Tibial artery (tissue), 4 donors: Measurements from ENCODE around the gene FEN1.
A peak's percentile ranks its signal among the peaks of the same experiment; 100 is the strongest.

Source experiments
- DNase-seq, 2 donors: peaks; one replicate each; pipeline ENCODE4 v3.0.0-alpha.2; 2019
- H3K27ac ChIP-seq, 2 donors: fragments of 200-600 bp; sonication (generic) in 1 of 2; 1 replicate in 1 of 2; 2 replicates in 1 of 2; pipeline ENCODE4 v1.5.1; 2018 to 2019; ENCODE audit warnings: mild to moderate bottlenecking in 1 of 2
- H3K27me3 ChIP-seq, 2 donors: fragments of 200-600 bp; sonication (generic) in 1 of 2; one replicate each; pipeline versions ENCODE4 v1.5.1 to v1.6.0; 2016 to 2019
- H3K36me3 ChIP-seq, 3 donors: fragments of 200-600 bp; sonication (generic) in 2 of 3; one replicate each; pipeline ENCODE4 v1.5.1; 2016 to 2019; ENCODE audit warnings: mild to moderate bottlenecking in 2 of 3
- H3K4me1 ChIP-seq, 4 donors: fragments of 200-600 bp; sonication (generic) in 2 of 4; 1 replicate in 3 of 4; 2 replicates in 1 of 4; pipeline ENCODE4 v1.5.1; 2016 to 2019
- H3K4me3 ChIP-seq, 2 donors: fragments of 200-600 bp; sonication (generic) in 1 of 2; 1 replicate in 1 of 2; 2 replicates in 1 of 2; pipeline ENCODE4 v1.5.1; 2018 to 2019; ENCODE audit warnings: mild to moderate bottlenecking in 2 of 2
- H3K9me3 ChIP-seq, 3 donors: fragments of 200-600 bp; sonication (generic) in 1 of 3; one replicate each; pipeline ENCODE4 v1.5.1; 2016 to 2019
- intact Hi-C: fragments of 100-400 bp; cut with DNase I; formaldehyde crosslinking; loops from one replicate; pipeline ENCODE4 v1.15.0; 2023; ENCODE audit warnings: low total_unique reads
- TF ChIP-seq, protein P1 (sequence below), 2 experiments: fragments of 200-600 bp in 1 of 2; fragments of 450-650 bp in 1 of 2; IDR thresholded peaks; one replicate each; pipeline ENCODE4 v1.5.1; 2017 to 2019; ENCODE audit warnings: antibody characterized with exemption in 2 of 2, mild to moderate bottlenecking in 1 of 2, moderate library complexity in 1 of 2

Gene FEN1

DNA sequence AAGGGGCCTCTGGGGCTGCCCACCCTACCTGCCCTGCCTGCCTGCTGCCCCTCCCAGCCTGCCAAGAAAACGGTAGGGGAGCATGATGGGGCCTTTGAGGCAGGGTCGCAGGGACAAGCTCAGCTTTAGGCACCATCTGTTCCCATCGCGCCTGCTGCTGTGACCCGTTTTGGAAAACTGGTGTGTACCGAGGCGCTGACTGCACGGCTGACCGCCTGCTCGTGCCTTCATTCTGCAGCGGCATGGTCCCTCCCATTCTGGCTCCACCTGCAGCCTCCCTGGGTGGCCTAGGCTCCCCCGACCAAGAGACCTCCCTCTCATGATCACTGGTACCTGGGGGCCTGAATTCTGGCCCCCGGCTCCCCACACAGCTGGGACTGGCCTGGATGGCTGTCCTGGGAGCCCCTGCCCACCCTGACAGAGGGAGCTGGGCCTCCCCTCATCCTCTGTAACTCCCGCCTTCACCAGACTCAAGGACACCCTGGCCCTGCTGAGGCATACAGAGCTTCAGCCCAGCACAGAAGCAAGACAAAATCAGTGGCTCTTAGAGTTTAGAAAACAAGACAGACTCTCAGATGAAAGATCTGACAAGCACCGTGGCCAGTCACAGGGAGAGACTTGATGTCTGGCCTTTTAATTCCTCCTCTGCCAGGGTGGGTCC, 46.8 kb upstream of the FEN1 start:
- Histone ChIP-seq H3K4me1 (peaks cover 0 to 5% (median 0%) of the 10 kb centered on the region in 4 donors), H3K9me3 (no peaks in the 10 kb centered on the region), H3K36me3 (peaks cover 0 to 34% (median 7%) of the 10 kb centered on the region in 3 donors), H3K4me3 (no peak overlapping the region), H3K27me3 (peaks cover 0 to 18% of the 10 kb centered on the region in 2 donors), H3K27ac (no peak overlapping the region)
- DNase-seq: no peak
- TF ChIP-seq, protein P1, sequence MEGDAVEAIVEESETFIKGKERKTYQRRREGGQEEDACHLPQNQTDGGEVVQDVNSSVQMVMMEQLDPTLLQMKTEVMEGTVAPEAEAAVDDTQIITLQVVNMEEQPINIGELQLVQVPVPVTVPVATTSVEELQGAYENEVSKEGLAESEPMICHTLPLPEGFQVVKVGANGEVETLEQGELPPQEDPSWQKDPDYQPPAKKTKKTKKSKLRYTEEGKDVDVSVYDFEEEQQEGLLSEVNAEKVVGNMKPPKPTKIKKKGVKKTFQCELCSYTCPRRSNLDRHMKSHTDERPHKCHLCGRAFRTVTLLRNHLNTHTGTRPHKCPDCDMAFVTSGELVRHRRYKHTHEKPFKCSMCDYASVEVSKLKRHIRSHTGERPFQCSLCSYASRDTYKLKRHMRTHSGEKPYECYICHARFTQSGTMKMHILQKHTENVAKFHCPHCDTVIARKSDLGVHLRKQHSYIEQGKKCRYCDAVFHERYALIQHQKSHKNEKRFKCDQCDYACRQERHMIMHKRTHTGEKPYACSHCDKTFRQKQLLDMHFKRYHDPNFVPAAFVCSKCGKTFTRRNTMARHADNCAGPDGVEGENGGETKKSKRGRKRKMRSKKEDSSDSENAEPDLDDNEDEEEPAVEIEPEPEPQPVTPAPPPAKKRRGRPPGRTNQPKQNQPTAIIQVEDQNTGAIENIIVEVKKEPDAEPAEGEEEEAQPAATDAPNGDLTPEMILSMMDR (IDR thresholded peaks at IDR 0.05): no peak
- intact Hi-C loops: no loop called here

DNA sequence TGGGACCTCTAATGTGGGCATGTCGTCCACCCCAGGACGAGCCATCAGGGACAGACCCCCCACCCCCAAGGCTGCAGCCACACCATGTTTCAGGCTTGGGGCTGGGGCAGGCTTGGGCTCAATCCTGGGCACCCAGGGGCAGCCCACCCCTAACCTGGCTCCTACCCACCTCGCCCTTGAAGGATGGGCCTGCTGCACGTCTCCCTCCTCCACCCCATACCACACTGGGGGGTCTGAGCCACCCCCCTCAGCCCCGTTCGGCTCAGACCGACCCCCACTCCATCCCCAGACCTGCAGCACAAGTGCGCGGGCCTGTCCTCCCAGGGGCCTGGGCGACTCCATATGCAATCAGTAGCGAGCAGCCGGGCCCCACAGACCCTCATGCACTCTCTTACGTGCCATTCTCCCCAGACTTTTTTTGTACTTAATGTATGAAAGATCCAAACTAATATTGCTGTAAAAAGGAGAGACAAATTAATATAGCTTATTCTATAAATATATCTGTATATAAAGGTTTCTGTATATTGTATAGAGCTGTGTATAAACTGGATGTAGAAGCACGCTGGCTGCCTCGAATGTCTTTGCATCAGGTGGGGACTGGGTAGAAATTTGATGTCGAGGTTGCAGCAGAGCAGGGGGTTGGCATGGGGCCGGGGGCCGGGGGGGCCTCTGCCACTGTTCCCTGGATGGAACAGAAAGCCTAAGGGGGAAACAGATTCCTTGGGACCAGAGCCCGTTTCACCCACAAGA, 46.1 kb upstream of the FEN1 start:
- Histone ChIP-seq H3K27ac (no peak overlapping the region), H3K27me3 (peaks cover 0 to 23% of the 10 kb centered on the region in 2 donors), H3K4me1 (peaks cover 0 to 5% (median 0%) of the 10 kb centered on the region in 4 donors), H3K4me3 (no peak overlapping the region), H3K9me3 (no peaks in the 10 kb centered on the region), H3K36me3 (peaks cover 0 to 29% (median 7%) of the 10 kb centered on the region in 3 donors)
- intact Hi-C loops: no loop called here
- TF ChIP-seq, protein P1 (IDR thresholded peaks at IDR 0.05): no peak
- no peak for DNase-seq

DNA sequence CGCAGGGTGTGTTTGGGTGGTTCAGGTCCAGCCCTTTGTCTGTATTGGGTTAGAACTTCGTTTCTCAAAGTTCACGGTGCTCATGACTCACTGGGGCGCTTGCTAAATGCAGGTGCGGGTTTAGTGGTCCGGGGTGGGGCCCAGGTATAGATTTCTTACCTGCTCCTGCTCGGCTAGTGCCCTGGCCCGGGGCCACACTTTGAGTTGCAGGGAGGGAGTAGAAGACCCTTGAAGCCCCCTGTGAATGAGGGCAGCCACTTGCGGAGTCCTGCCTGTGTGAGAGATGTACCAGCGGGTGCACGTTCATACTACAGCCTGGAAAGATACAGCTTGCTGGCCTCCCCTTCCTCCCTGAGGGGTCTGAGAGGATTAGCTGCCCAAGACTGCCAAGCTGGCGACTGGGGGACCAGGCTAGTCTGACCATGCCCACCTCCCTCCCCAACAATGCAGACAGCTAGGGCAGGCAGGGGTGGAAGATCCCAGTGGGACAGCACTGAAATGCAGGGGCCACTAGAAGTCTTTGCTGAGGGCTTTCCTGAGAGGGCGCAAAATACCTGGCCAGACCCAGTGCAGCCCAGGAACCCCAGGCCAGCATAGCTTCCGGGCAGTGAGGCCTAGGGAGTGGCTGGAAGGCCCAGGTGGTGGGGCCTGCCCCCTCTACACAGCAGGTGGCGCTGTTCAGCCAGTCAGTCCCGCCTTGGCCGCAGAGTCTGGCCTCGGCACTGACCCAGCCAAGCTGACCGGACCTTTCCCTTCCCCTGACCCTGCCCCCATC, 45.3 kb upstream of the FEN1 start:
- no peaks in the 10 kb centered on the region for H3K9me3 ChIP-seq
- H3K4me3 ChIP-seq: no peak overlapping the region
- TF ChIP-seq, protein P1 (IDR thresholded peaks at IDR 0.05): peak; percentile 69 to 76
- no peak overlapping the region for H3K27ac ChIP-seq
- H3K36me3 ChIP-seq: peaks cover 0 to 21% (median 7%) of the 10 kb centered on the region in 3 donors
- DNase-seq: peak; percentile 65 to 82
- peaks cover 0 to 9% (median 2%) of the 10 kb centered on the region in 4 donors for H3K4me1 ChIP-seq
- H3K27me3 ChIP-seq: peaks cover 0 to 29% of the 10 kb centered on the region in 2 donors
- intact Hi-C loops: no loop called here

DNA sequence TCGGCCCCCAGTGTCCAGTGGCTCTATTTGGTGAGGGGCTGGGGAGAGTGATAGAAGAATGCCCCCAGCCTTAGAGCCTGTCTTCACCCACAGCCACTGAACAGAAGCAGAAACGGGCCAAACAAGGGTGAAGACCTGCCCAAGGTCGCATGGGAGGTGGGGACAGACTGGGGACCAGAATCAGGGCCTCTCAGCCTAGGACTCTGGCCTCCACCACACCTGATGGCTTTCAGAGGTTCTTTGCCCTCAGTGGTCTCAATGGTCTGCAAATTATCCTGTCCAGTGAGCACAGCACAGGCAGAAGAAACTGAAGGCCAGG, 44.8 kb upstream of the FEN1 start:
- intact Hi-C loops: no loop called here
- H3K4me3 ChIP-seq: no peak overlapping the region
- H3K9me3 ChIP-seq: no peaks in the 10 kb centered on the region
- H3K27ac ChIP-seq: no peak overlapping the region
- peaks cover 0 to 33% of the 10 kb centered on the region in 2 donors for H3K27me3 ChIP-seq
- DNase-seq: no peak
- TF ChIP-seq, protein P1 (IDR thresholded peaks at IDR 0.05): no peak
- H3K36me3 ChIP-seq: peaks cover 0 to 16% (median 7%) of the 10 kb centered on the region in 3 donors
- peaks cover 0 to 13% (median 6%) of the 10 kb centered on the region in 4 donors for H3K4me1 ChIP-seq

DNA sequence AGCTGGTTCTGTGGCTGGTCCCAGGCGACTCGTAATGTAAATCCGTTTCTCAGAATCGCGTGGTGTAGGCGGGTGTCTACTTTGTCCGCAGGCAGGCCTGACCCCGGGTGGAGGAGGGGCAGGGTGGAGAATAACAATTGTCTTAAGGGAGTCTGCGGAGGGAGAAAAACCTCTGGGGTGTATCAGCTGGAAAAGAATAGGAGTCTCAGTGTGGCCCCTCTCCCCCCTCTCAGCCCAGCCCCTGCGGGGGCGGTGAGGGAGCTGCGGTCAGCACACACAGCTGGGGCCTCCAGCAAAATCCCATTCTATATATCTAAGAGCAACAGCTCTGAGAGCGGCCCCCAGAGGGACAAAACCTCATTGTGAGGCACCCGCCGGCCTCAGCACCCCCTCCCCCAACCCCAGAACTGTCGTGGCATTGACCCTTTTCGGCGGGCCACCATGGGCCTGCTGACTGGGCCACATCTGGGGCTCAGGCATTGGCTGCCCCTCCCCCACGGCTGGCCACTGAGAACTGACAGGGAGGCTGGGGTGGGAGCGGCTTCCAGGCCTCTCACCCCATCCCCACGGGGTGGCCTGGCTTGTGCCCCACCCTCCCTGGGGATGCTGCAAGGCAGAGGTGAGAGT, 43.0 kb upstream of the FEN1 start:
- Histone ChIP-seq H3K27me3 (peaks cover 0 to 34% of the 10 kb centered on the region in 2 donors), H3K9me3 (no peaks in the 10 kb centered on the region), H3K27ac (no peak overlapping the region), H3K4me1 (peaks cover 0 to 16% (median 6%) of the 10 kb centered on the region in 4 donors), H3K4me3 (no peak overlapping the region), H3K36me3 (peaks cover 0 to under 1% (median 0%) of the 10 kb centered on the region in 3 donors)
- TF ChIP-seq, protein P1 (IDR thresholded peaks at IDR 0.05): no peak
- no peak for DNase-seq
- intact Hi-C loops: no loop called here
